GM19099 (cell line): Measurements from ENCODE around the gene KRT36.

ENCODE experiments used
- POLR2A ChIP-seq: IDR thresholded peaks from 3 replicates; pipeline ENCODE4 v1.6.1; 2011; ENCODE audit warnings: low read depth; ENCODE audit not compliant: insufficient read length; ENCODE audit errors: extremely low read depth

KRT36 gene

GRCh38 chr17:41513168-41513547, 23.4 kb upstream of the KRT36 start:
- TF ChIP-seq POLR2A: no peak

DNA sequence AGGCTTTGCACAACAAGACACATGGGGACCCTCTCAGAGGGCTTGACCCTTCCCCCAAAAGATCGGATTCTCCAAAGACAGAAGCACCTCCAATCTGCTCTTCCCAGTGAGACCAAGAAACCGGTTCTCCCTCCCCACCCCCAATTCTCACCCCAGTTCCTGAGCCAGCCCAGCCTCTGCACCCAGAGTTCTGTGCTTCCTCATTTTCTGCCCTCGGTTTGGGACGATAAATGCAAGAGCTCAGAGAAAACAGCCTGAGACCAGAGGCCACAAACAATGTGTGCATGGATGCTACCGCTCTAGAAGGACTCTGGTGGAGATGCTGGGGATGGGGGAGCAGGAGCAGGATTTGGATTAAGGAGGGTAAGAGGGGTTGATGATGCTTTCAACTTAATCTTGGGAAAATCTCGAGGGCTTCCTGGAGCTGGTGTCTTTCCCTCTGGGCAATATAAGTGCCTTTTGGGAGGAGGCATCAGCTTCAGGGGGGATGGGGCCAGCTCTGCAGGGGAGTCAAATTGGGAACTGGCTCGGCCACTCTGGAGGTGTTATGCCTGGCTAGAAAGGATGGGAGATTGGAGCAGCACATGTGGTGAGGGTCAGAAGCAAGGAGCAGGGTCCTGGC, 22.9 kb upstream of the KRT36 start:
- TF ChIP-seq POLR2A: no peak

DNA sequence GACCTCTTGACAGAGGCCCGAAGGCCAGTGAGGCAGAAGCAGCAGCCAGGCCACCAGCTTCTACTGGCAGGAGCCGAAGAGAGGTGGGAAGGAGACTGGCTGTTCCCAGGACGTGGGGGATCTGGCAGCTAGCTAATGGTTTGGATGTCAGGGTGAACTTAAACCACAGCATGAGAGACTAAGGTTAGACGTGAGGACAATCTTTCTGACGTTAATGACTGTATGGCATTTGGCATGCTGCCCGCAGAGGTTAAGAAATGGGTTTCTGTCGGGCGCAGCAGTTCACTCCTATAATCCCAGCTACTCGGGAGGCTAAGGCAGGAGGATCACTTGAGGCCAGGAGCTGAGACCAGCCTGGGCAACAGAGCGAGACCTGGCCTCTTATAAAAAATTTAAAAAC, 22.0 kb upstream of the KRT36 start:
- TF ChIP-seq POLR2A: no peak

- TF ChIP-seq POLR2A: no peak
Observed at GRCh38 chr17:41511116-41511515, 21.4 kb upstream of the KRT36 start.

DNA sequence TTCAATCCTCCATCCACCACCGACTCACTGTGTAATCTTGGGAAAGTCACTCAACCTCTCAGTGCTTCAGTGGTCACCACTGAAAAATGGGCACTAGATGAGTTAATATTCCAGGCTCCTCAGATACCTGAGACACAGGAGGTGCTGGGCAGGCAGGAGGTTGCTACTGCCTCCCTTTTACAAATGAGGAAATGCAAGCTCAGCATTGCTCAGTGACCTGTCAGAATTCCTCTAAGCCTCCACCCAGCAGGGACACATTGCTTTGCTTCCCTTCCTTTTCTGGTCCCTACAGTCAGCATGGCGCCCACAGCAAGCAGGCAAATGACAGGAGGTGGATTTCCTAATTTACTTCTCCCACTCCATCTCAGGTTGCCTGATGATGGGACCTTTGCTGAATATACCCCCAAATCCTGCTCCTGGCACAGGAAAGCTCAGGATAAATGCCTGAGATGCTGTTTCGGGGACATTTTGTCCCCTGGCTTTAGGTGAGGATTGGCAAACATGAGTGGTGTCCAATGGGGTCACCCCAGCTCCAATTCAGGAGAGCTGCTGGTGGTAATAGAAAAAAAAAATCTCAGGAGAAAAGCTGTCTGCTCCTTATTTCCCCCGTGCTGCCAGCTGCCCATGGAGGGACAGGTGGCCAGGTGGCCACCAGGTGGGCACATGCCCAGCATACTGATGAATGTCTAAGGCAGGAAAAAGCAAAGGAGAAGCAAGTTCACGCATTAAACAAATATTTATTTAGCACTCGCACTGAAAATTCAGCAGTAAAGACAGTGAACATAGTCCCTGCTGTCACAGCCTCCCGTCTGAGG, 20.7 kb upstream of the KRT36 start:
- no peak for TF ChIP-seq POLR2A

GRCh38 chr17:41507315-41507880, 17.7 kb upstream of the KRT36 start:
- no peak for TF ChIP-seq POLR2A

DNA sequence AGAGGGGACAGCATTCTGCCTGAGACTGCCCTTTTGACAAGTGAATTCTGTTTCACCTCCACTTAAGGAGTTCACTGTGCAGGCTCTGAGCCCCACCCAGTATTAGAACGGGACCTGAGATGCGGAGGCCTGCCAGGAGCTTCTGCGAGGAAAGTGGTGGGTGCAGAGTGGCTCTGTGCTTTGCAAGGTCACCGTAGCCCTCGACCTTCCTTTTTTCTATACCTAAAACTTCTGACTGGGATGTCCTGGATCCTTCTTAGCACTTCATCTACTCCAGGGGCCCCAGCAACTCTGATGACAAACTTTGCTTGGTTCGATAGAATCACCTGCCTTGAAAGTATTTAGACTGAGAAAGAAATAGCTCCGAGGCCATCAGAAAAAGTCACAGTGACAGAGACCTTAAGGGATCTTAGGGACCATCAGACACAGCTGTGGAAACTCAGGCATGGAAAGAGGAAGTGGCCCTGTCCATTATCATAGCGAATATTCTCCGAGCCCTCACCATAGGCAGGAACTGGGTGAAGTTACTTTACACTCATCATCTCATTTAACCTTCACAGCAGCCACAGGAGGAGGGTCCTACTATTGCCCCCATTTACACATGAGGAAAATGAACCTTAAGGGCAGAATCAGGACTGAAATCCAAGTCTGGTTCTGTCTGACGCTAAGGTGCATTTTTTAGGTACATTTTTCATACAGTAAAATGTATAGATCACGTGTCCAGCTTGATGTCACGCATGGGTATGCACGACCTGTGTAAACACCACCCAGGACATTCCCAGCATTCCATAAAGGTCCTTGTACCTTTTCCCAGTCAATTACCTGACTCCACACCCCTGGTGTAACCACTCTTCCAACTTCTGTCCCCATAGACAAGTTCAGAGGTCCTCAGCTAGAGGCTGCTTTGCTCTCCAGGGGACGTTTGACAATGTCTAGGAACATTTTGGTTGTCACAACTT, 16.4 kb upstream of the KRT36 start:
- no peak for TF ChIP-seq POLR2A

DNA sequence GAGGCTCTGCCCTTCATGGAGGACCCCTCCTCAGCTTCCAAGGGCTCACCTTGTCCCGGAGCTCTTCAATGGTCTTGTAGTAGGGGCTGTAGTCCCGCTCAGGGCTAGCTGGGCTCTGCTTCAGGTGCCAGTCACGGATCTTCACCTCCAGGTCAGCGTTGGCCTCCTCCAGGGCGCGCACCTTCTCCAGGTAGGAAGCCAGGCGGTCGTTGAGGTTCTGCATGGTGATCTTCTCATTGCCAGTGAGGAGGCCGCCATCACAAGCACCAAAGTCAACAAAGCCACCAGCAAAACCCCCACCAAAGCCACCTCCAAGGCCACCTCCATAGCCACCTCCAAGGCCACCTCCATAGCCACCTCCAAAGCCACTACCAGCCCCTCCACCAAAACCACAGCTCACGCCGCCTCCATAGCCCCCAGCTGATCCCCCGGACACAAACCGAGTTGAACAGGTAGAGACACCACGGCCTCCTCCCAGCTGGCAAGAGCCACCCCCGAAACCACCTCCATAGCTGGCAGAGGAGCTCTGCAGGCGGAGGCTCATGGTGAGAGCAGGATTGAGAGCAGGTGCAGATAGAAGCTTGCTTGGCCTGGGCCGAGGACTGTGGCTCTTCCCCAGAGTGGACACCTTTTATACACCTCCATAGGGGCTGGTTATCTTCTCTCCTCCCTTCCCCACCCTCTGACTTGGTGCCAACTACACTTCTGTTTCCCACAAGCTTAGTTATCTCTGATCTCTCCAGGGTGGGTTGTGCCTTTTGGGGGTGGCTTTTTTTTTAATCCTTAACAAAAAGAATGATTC, 15.5 kb upstream of the KRT36 start, which contains the start of gene KRT13:
Gene KRT13, minus strand, starts transcription at position 606 of the 802 bp plus-strand sequence. Its CDS starts 62 bp downstream, at position 544.
- no peak for TF ChIP-seq POLR2A

DNA sequence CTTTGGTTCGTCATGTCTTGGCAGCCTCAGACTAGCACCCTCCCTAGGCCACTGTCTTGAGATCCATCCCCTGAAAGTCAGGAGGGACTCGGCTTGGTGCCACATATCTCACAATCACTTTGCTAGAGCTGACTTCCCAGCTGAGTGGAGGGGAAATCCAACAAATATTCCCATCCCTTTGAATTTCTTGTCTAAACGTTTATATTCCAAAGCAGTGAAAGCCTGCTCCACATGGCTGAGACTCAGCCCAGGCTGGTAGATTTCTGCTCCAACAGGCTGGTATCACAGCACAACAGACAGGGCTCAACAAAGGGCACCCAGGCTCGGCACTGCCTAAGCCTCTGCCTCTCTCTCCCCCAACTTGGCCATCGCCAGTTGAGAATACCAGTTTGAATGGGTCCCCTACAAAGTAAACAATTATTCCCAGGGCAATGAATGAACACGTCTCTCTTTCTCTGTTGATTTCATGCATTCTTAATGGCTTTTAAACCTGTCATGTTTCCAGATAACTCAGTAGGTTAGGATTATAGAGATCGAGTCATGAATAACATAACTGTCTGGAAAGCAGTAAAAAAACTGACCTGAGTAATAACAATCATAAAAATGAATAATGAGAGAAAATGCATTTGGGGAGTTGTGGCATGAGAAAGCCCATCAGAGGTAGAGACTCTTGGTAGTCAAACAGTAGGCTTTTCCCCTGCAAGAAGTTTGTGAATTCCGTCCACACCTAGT, 14.7 kb upstream of the KRT36 start:
- no peak for TF ChIP-seq POLR2A

DNA sequence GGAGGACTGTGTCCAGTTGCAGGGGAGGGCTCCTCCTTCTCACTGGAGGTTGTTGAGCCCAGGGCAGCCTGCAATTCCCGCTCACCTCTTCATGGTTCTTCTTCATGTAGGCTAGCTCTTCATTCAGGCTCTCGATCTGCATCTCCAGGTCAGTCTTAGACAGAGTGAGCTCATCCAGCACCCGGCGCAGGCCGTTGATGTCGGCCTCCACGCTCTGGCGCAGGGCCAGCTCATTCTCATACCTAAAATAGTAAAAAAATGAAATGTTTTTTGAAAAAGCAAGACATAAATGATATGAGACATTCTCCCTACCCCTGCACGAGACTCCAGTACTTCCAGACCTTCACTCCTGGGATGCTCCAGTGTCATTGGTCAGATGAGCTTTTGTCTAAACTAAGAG, 13.5 kb upstream of the KRT36 start:
- no peak for TF ChIP-seq POLR2A

DNA sequence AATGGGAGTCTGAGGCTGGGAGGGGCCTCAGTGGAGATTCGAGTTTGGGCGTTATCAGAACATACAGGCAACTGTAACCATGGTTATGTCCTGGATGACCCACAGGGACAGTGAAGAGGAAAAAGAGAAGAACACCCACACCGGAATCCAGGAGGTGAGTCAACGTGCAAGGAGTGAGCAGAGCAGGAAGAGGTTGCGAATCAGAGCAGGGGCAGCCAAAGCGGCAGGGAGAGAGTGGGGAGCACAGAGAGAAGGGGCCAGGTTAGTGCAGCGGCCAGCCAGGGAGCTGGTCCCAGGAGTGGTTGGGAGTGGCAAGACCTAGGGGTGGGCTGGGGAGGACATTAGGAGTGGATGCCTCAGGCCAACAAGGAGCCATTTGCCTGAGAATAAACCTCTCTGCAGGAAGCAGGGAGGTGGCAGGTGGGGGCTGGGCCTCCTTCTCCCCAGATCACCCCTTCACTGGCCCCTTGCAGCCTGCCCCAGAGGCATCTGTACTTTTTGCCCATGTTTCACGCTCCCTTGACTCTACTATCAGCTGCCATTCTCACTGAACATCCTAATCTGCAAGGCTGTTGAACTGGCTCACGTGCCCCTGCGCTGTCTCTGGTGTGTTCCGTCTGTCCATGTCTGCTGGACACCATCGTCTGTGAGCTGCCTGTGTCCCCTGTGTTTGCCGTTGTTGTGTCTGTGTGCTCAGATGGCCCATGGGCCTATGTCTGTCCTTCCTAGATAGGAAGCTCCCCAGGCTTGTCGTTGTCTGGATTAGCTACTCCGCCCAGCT, 10.6 kb upstream of the KRT36 start:
- no peak for TF ChIP-seq POLR2A

DNA sequence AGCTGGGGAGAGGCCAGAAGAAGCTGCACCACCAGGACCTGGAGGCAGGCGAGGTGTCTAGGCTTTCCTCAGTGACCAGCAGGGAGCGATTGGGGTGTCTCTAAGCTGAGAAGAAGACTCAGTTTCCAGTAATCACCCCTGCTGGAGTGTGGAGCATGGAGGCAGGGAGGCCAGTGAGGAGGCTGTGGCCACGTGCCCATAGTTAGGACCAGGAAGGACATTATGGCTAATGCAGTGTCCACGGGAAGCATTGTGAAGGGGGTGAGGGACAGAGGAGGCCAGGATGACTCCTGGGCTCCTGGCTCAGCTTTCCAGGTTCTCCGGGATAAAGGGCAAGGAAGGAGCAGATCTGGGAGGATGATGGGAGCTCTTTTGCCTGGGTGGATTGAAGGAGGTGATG, 10.0 kb upstream of the KRT36 start:
- TF ChIP-seq POLR2A: no peak

DNA sequence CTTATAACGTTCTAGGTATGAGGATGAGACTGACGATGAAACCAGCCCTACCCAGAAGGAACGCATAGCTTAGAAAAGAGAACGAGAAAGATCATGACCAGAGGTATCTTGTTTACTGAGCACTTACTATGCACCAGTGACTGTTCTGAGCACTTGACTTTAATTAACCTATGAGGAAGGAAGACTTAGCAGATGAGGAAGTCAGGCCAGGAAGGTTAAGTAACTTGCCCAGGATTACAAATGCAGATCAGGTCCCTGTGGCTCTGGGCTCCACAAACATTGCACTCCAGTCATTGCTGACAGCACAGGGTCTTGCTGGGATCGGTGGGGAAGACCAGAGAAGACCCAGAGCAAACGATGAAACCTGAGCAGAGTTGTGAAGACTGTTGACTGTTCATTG, 8.6 kb upstream of the KRT36 start:
- TF ChIP-seq POLR2A: no peak
